HepG2 (cell line): ENCODE measurements around the gene PRRG3. TPM values are rescaled to one million over a fixed set of nuclear protein-coding genes. Genes with fewer than 3 reads are reported as not detected.

Experiments
- ATAC-seq: fragments of 200-7000 bp; cut with Tn5 transposase; 3 replicates; pipeline ENCODE4 v1.9.1; 2020; ENCODE audit warnings: mild to moderate bottlenecking, moderate library complexity
- BruUV-seq: library from RNA; stranded (reverse); fragments of 400-500 nt; replicated peaks from 2 replicates; lab custom pipeline; 2021; lab: Mats Ljungman, UMichigan
- CTCF ChIA-PET: fragments of 300-600 bp; formaldehyde crosslinking; extraction: SDS; loops from one replicate; lab custom pipeline; 2021; ENCODE audit warnings: low total read pairs, inconsistent platforms, low intra/inter-chr PET ratio; lab: Yijun Ruan, JAX
- POLR2A ChIA-PET: fragments of 350-600 bp; sonication (Branson Sonifier 250); formaldehyde crosslinking; loops from one replicate; lab custom pipeline; 2020; ENCODE audit warnings: antibody characterized with exemption, inconsistent platforms; lab: Yijun Ruan, JAX
- DNase-seq: peaks from one replicate; pipeline ENCODE4 v3.0.0-alpha.2; 2015; ENCODE audit warnings: low spot score
- FAIRE-seq: peaks from 3 replicates; lab custom pipeline; 2011; peaks lifted over from hg19 to GRCh38; lab: Jason Lieb, UNC
- H2AFZ ChIP-seq: one replicate; pipeline ENCODE4 v1.6.1; 2011; ENCODE audit warnings: low read length, inconsistent platforms
- H3K27ac ChIP-seq: fragments of 300-600 bp; 3 replicates; pipeline ENCODE4 v1.8.0; 2011; ENCODE audit warnings: mixed run types, mild to moderate bottlenecking, mixed read lengths, low read length, inconsistent platforms; ENCODE audit not compliant: insufficient read depth; ENCODE audit errors: extremely low read length
- H3K27me3 ChIP-seq, 2 experiments: fragments of 200-600 bp in 1 of 2; 2 replicates in 1 of 2; 3 replicates in 1 of 2; pipeline versions ENCODE4 v1.6.0 to v1.8.0; 2011; ENCODE audit warnings: low read length in 2 of 2, mild to moderate bottlenecking in 2 of 2, moderate library complexity in 2 of 2, inconsistent platforms in 1 of 2; ENCODE audit not compliant: insufficient read depth in 2 of 2, control insufficient read depth in 1 of 2
- H3K36me3 ChIP-seq, 2 experiments: fragments of 200-600 bp in 1 of 2; replicated peaks in 1 of 2; 2 replicates in 1 of 2; 3 replicates in 1 of 2; pipeline versions ENCODE4 v1.5.1 to v1.8.0; 2011; ENCODE audit warnings: low read length in 2 of 2, inconsistent platforms in 1 of 2; ENCODE audit not compliant: insufficient read depth in 2 of 2, control insufficient read depth in 1 of 2
- H3K4me1 ChIP-seq: 2 replicates; pipeline ENCODE4 v1.5.1; 2012; ENCODE audit warnings: low read length, inconsistent platforms; ENCODE audit not compliant: insufficient read depth
- H3K4me2 ChIP-seq: 2 replicates; pipeline ENCODE4 v1.6.0; 2011; ENCODE audit warnings: low read depth, low read length, inconsistent platforms
- H3K4me3 ChIP-seq, 3 experiments: fragments of 200-600 bp in 1 of 3; sonication (generic), shearing (Covaris generic) in 1 of 3; replicated peaks in 1 of 3; 2 replicates each; pipeline ENCODE4 v1.5.1; 2011 to 2016; ENCODE audit warnings: low read length in 3 of 3, inconsistent platforms in 2 of 3, low read depth in 2 of 3, mild to moderate bottlenecking in 2 of 3, control low read depth in 1 of 3, mixed read lengths in 1 of 3; ENCODE audit not compliant: insufficient read depth in 1 of 3
- H3K79me2 ChIP-seq: one replicate; pipeline ENCODE4 v1.6.1; 2011; ENCODE audit warnings: low read length, inconsistent platforms; ENCODE audit not compliant: insufficient read depth
- H3K9ac ChIP-seq: 2 replicates; pipeline ENCODE4 v1.6.0; 2011; ENCODE audit warnings: mild to moderate bottlenecking, low read depth, low read length, inconsistent platforms; ENCODE audit not compliant: insufficient read depth
- H3K9me3 ChIP-seq: 2 replicates; pipeline ENCODE4 v1.5.1; 2012; ENCODE audit warnings: mild to moderate bottlenecking, low read length
- H4K20me1 ChIP-seq: 2 replicates; pipeline ENCODE4 v1.6.0; 2011; ENCODE audit warnings: inconsistent platforms, mild to moderate bottlenecking, low read length, moderate library complexity; ENCODE audit not compliant: insufficient read depth
- AFF4 ChIP-seq: sonication (generic); formaldehyde crosslinking; IDR thresholded peaks from 2 replicates; pipeline ENCODE4 v1.4.0; 2020; ENCODE audit warnings: missing genetic modification reagents
- ARID4A ChIP-seq: sonication (generic); formaldehyde crosslinking; IDR thresholded peaks from 2 replicates; pipeline ENCODE4 v1.5.0; 2020; ENCODE audit warnings: mild to moderate bottlenecking, missing genetic modification reagents, borderline replicate concordance
- ARNTL ChIP-seq: sonication (generic); formaldehyde crosslinking; IDR thresholded peaks from 2 replicates; pipeline ENCODE4 v1.4.0; 2020; ENCODE audit warnings: mild to moderate bottlenecking, missing genetic modification reagents
- ATF7-NPFF ChIP-seq: sonication (generic); formaldehyde crosslinking; IDR thresholded peaks from 2 replicates; pipeline ENCODE4 v1.8.1; 2023; ENCODE audit warnings: mild to moderate bottlenecking, low read depth, missing genetic modification reagents, moderate library complexity
- FOSL2 ChIP-seq: sonication (generic); formaldehyde crosslinking; IDR thresholded peaks from 2 replicates; pipeline ENCODE4 v1.4.0; 2020; ENCODE audit warnings: missing genetic modification reagents
- KLF15 ChIP-seq: sonication (generic); formaldehyde crosslinking; IDR thresholded peaks from 2 replicates; pipeline ENCODE4 v1.8.1; 2023; ENCODE audit warnings: borderline replicate concordance, mild to moderate bottlenecking, inconsistent platforms, missing genetic modification reagents, mixed read lengths
- SKIL ChIP-seq: sonication (generic); formaldehyde crosslinking; IDR thresholded peaks from 2 replicates; pipeline ENCODE4 v1.8.0; 2022; ENCODE audit warnings: missing genetic modification reagents, mild to moderate bottlenecking, moderate library complexity, borderline replicate concordance
- TP53 ChIP-seq: sonication (generic); formaldehyde crosslinking; conservative IDR thresholded peaks from 2 replicates; pipeline ENCODE4 v1.4.0; 2020; ENCODE audit warnings: missing genetic modification reagents
- ZNF160 ChIP-seq: sonication (generic); formaldehyde crosslinking; IDR thresholded peaks from 2 replicates; pipeline ENCODE4 v1.8.0; 2022; ENCODE audit warnings: mild to moderate bottlenecking, inconsistent platforms, missing genetic modification reagents
- ZNF710 ChIP-seq: sonication (generic); formaldehyde crosslinking; IDR thresholded peaks from 2 replicates; pipeline ENCODE4 v1.5.0; 2020; ENCODE audit warnings: mild to moderate bottlenecking, missing genetic modification reagents, borderline replicate concordance
- WGBS: methylation state at CpG from one replicate; pipeline ENCODE4 v1.1.6; 2017; ENCODE audit warnings: low lambda C conversion rate; 5-methylcytosine and 5-hydroxymethylcytosine counted together
- in situ Hi-C: cut with HindIII; loops from 2 replicates; pipeline ENCODE4 v1.10.0; 2017; ENCODE audit warnings: low pct_unique_long_range_greater_than_20kb; ENCODE audit not compliant: extremely low pct_ligation_motif_present
- intact Hi-C: fragments of 100-400 bp; cut with micrococcal nuclease; formaldehyde crosslinking; loops from one replicate; pipeline ENCODE4 v1.10.0; 2022; ENCODE audit not compliant: unreplicated experiment
- polyA plus RNA-seq, 8 experiments: library from polyadenylated mRNA; depleted of rRNA in 3 of 8; stranded (reverse) in 7 of 8; unstranded in 1 of 8; fragments of >200 nt; fragmentation: Illumina TruSeq in 4 of 8; extraction: Trizol in 4 of 8; gene quantifications; 2 replicates each; pipeline versions ENCODE4 v1.2.1 to v1.2.3, GENCODE V29; 2011 to 2016; ENCODE audit warnings: low read depth in 4 of 8, missing spikeins in 1 of 8, mixed read lengths in 1 of 8; ENCODE audit not compliant: insufficient read depth in 1 of 8
- total RNA-seq, 5 experiments: library from RNA; depleted of rRNA; stranded (reverse); fragments of >200 nt; fragmentation: Illumina TruSeq; extraction: Trizol; gene quantifications; 2 replicates each; pipeline ENCODE4 v1.2.3, GENCODE V29; 2016; ENCODE audit warnings: low read depth in 1 of 5

Gene PRRG3
- total and polyA plus RNA-seq, 2 of the 13 experiments (the other 11 are each of a cell fraction or from before 2014, with no cell fraction given), result not detected

- no peaks in the 10 kb centered on the region for H3K27me3 ChIP-seq
- in situ Hi-C loops, result no loop called here
- FAIRE-seq, result no peak
- H3K4me2 ChIP-seq, result no peak overlapping the region
- H3K4me3 ChIP-seq, result no peak overlapping the region
- no peaks in the 10 kb centered on the region for H3K79me2 ChIP-seq
- no peaks in the 10 kb centered on the region for H3K9me3 ChIP-seq
- no CpG with 5 or more reads among the region's 3 CpGs for WGBS
- no peaks in the 10 kb centered on the region for H3K4me1 ChIP-seq
- H4K20me1 ChIP-seq, result no peaks in the 10 kb centered on the region
- H3K9ac ChIP-seq, result no peak overlapping the region
- H3K27ac ChIP-seq, result no peak overlapping the region
- no peak for DNase-seq
- no peak overlapping the region for H2AFZ ChIP-seq
- ChIA-PET POLR2A (no interaction called here), CTCF (no interaction called here)
- no peaks in the 10 kb centered on the region for H3K36me3 ChIP-seq
- no peak for ATAC-seq
- BruUV-seq, result no TSS peak
- intact Hi-C loops, result no loop called here
- TF ChIP-seq AFF4 (CRISPR knock-in tag) (no peak), ATF7-NPFF (CRISPR knock-in tag) (no peak), FOSL2 (no peak), ZNF710 (CRISPR knock-in tag) (no peak), ZNF160 (CRISPR knock-in tag) (no peak), ARID4A (CRISPR knock-in tag) (no peak), TP53 (CRISPR knock-in tag) (no peak), ARNTL (no peak), KLF15 (CRISPR knock-in tag) (no peak), SKIL (CRISPR knock-in tag) (no peak)
These were observed 17.0 kb downstream of the PRRG3 start for GRCh38 chrX:151712253-151712652.
